Calu3 (cell line): ENCODE data around the gene CCDC127. TPM values are rescaled to one million over a fixed set of nuclear protein-coding genes. Genes with fewer than 3 reads are reported as not detected.

Source experiments
- BruUV-seq: library from RNA; stranded (reverse); fragments of 400-500 nt; replicated peaks from 2 replicates; lab custom pipeline; 2021; lab: Mats Ljungman, UMichigan
- CTCF ChIA-PET: fragments of 300-600 bp; sonication (Branson Sonifier 250); formaldehyde crosslinking; loops from one replicate; lab custom pipeline; 2022; ENCODE audit warnings: antibody characterized with exemption; lab: Charles Lee
- DNase-seq: peaks from one replicate; pipeline ENCODE4 v3.0.0; 2022
- H3K27ac Mint-ChIP-seq: one replicate; pipeline ENCODE4 v1.8.0; 2022; ENCODE audit warnings: mixed read lengths; ENCODE audit not compliant: unreplicated experiment
- H3K27me3 Mint-ChIP-seq: one replicate; pipeline ENCODE4 v1.8.0; 2022; ENCODE audit warnings: mixed read lengths; ENCODE audit not compliant: unreplicated experiment
- H3K36me3 Mint-ChIP-seq: one replicate; pipeline ENCODE4 v1.8.0; 2022; ENCODE audit warnings: mild to moderate bottlenecking, moderate library complexity, mixed read lengths; ENCODE audit not compliant: insufficient read depth, unreplicated experiment
- H3K4me1 Mint-ChIP-seq: one replicate; pipeline ENCODE4 v1.8.0; 2022; ENCODE audit warnings: mild to moderate bottlenecking, low read depth, mixed read lengths; ENCODE audit not compliant: unreplicated experiment
- H3K4me3 Mint-ChIP-seq: one replicate; pipeline ENCODE4 v1.8.0; 2022; ENCODE audit warnings: mild to moderate bottlenecking, low read depth, moderate library complexity, mixed read lengths; ENCODE audit not compliant: unreplicated experiment
- H3K9me3 Mint-ChIP-seq: one replicate; pipeline ENCODE4 v1.8.0; 2022; ENCODE audit warnings: low read depth, mixed read lengths; ENCODE audit not compliant: unreplicated experiment
- intact Hi-C: fragments of 100-400 bp; cut with micrococcal nuclease; formaldehyde crosslinking; loops from one replicate; pipeline ENCODE4 v1.10.0; 2022; ENCODE audit not compliant: unreplicated experiment
- total RNA-seq: library from RNA; stranded (reverse); gene quantifications from 2 replicates; pipeline ENCODE4 v1.2.3, GENCODE V29; 2022
- TF ChIP-seq, protein P1 (sequence below): fragments of 200-600 bp; IDR thresholded peaks from one replicate; pipeline ENCODE4 v1.8.0; 2022; ENCODE audit warnings: antibody characterized with exemption; ENCODE audit not compliant: unreplicated experiment

The CCDC127 gene
- total RNA-seq, 1 experiment from 2014 or later = 7.3 TPM

DNA sequence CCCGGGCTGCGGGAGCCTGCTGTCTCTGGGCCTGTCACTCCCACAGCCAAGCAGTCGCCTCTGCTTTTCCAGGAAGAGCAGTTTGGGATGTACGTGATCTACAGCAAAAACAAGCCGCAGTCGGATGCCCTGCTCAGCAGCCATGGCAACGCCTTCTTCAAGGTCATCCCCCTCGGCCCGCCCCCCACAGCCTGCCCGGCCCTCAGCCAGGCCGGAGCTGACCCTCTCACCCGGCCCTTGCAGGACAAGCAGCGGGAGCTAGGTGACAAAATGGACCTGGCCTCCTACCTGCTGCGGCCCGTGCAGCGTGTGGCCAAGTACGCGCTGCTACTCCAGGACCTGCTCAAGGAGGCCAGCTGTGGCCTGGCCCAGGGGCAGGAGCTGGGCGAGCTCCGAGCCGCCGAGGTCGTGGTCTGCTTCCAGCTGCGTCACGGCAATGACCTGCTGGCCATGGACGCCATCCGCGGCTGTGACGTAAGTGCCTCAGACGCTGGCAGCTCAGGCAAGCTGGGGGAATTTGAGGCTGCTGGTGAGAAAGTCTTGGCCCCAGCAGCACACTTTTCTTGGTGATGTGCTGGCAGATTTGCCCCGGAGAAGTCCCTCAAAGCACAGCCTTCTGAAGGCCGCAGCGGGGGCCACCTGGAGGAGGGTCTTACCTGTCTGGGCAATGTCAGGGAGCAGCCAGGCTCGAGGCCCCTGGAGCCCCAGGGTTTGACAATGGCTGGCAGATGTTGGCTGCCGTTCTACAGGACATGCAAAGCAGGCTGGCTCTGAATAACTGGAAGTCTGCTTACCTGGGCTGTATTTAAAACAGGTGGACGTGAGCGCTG lies 46.8 kb downstream of the CCDC127 start:
- Mint-ChIP-seq H3K4me1 (no peaks in the 10 kb centered on the region), H3K4me3 (no peak overlapping the region), H3K27me3 (peaks cover 36% of the 10 kb centered on the region), H3K36me3 (peaks cover 9% of the 10 kb centered on the region), H3K27ac (no peak overlapping the region), H3K9me3 (no peaks in the 10 kb centered on the region)
- intact Hi-C loops = no loop called here
- BruUV-seq = no TSS peak
- CTCF ChIA-PET = no interaction called here
- no peak for DNase-seq
- TF ChIP-seq, protein P1, sequence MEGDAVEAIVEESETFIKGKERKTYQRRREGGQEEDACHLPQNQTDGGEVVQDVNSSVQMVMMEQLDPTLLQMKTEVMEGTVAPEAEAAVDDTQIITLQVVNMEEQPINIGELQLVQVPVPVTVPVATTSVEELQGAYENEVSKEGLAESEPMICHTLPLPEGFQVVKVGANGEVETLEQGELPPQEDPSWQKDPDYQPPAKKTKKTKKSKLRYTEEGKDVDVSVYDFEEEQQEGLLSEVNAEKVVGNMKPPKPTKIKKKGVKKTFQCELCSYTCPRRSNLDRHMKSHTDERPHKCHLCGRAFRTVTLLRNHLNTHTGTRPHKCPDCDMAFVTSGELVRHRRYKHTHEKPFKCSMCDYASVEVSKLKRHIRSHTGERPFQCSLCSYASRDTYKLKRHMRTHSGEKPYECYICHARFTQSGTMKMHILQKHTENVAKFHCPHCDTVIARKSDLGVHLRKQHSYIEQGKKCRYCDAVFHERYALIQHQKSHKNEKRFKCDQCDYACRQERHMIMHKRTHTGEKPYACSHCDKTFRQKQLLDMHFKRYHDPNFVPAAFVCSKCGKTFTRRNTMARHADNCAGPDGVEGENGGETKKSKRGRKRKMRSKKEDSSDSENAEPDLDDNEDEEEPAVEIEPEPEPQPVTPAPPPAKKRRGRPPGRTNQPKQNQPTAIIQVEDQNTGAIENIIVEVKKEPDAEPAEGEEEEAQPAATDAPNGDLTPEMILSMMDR = no peak

DNA sequence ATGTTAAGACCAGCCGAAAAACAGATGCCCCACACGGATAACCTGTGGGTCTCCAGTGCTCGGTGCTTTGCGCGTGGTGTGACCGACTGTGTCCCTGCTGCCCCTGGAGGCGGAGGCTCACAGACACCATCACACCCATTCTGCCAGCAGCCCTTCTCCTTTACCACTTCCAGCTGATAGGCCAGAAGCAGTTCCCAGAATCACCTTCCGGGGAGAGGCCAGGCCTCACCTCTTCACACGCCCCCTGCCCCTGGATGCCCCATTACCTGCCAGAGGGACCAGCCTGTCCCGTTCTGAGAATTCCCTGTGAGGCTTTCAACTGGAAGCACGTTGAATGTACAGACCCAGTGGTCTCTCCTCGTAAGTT lies 48.2 kb downstream of the CCDC127 start:
- Mint-ChIP-seq H3K36me3 (peaks cover 9% of the 10 kb centered on the region), H3K4me1 (no peaks in the 10 kb centered on the region), H3K4me3 (no peak overlapping the region), H3K27ac (no peak overlapping the region), H3K9me3 (no peaks in the 10 kb centered on the region), H3K27me3 (peaks cover 24% of the 10 kb centered on the region)
- CTCF ChIA-PET = no interaction called here
- TF ChIP-seq, protein P1 = no peak
- intact Hi-C loops = no loop called here
- no peak for DNase-seq
- no TSS peak for BruUV-seq

GRCh38 chr5:169071-169727 lies 48.8 kb downstream of the CCDC127 start:
- CTCF ChIA-PET = no interaction called here

GRCh38 chr5:167982-168660 lies 49.8 kb downstream of the CCDC127 start:
- BruUV-seq = no TSS peak
- peaks cover 8% of the 10 kb centered on the region for H3K27me3 Mint-ChIP-seq
- H3K4me1 Mint-ChIP-seq = no peaks in the 10 kb centered on the region
- no peak for DNase-seq
- CTCF ChIA-PET = no interaction called here
- intact Hi-C loops = no loop called here
- no peak overlapping the region for H3K4me3 Mint-ChIP-seq
- peaks cover 9% of the 10 kb centered on the region for H3K36me3 Mint-ChIP-seq
- TF ChIP-seq, protein P1 = no peak
- H3K27ac Mint-ChIP-seq = no peak overlapping the region
- H3K9me3 Mint-ChIP-seq = no peaks in the 10 kb centered on the region

More at GRCh38 chr5:169071-169727, 48.8 kb downstream of the CCDC127 start:
- H3K36me3 Mint-ChIP-seq = peaks cover 9% of the 10 kb centered on the region
- no peak overlapping the region for H3K4me3 Mint-ChIP-seq
- no peaks in the 10 kb centered on the region for H3K9me3 Mint-ChIP-seq
- intact Hi-C loops = no loop called here
- no peak for DNase-seq
- TF ChIP-seq, protein P1 = no peak
- BruUV-seq = no TSS peak
- H3K27ac Mint-ChIP-seq = no peak overlapping the region
- H3K4me1 Mint-ChIP-seq = no peaks in the 10 kb centered on the region
- H3K27me3 Mint-ChIP-seq = peaks cover 18% of the 10 kb centered on the region
